Measurements from ENCODE around the gene MMP11. TPM values are rescaled to one million over a fixed set of nuclear protein-coding genes. Genes with fewer than 3 reads are reported as not detected.

MMP11 gene
- total and polyA plus RNA-seq, 2 experiments from 2014 or later = 5.3 to 17.4 TPM

DNA sequence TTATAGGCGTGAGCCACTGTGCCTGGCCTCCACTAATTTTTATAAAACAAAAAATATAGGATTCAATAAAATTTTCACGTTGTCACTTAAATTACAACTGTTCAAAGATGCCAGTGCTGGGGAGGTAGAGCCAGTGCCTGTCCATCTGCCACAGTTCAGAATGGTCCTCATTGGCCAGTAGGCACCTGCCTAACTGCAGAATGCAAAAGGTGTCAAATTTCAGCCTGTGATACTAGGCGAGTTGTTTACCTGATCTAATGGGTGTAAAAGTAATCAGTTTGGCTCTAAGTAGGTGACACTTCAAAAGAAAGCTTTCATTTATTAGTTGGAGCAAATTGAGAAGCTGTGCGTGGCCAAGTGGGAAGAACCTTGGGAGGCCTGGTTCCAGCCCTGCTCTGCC, 16.5 kb downstream of the MMP11 start:
- DNase-seq (ENCODE audit: low spot score) (peak; percentile 58), ATAC-seq (peak; percentile 20)
- Histone ChIP-seq H3K36me3 (ENCODE audit: insufficient read depth) (peaks cover 3% of the 10 kb centered on the region; the same call in 1 of the 2 replicates), H3K4me3 (no peak overlapping the region; the same call in 1 of the 2 replicates), H3K27ac (ENCODE audit: low read depth) (no peak overlapping the region), H3K9me2 (ENCODE audit: insufficient read depth) (no peaks in the 10 kb centered on the region), H3K4me2 (peak overlapping the region; percentile 97), H3K79me2 (replicated peaks; ENCODE audit: insufficient read depth) (peaks cover 58% of the 10 kb centered on the region), H2AFZ (no peak overlapping the region), H4K20me1 (replicated peaks; ENCODE audit: insufficient read depth) (peaks cover 34% of the 10 kb centered on the region), H3K27me3 (ENCODE audit: insufficient read depth) (no peaks in the 10 kb centered on the region), H3K4me1 (ENCODE audit: insufficient read depth) (peaks cover 27% of the 10 kb centered on the region), H3F3A (replicated peaks; ENCODE audit: low read depth) (0 out of 2 replicates have a peak, but pooled peaks cover 15% of the 10 kb centered on the region)
- Mint-ChIP-seq H3K27ac (no peak overlapping the region), H3K4me3 (peak overlapping the region; percentile 18), H3K36me3 (ENCODE audit: low read depth) (peaks cover 30% of the 10 kb centered on the region), H3K9me3 (no peaks in the 10 kb centered on the region), H3K4me1 (peaks cover 26% of the 10 kb centered on the region), H3K27me3 (ENCODE audit: insufficient read depth, low read depth, poor library complexity) (peaks cover 6% of the 10 kb centered on the region)
- TF ChIP-seq ETS1 (IDR thresholded peaks at IDR 0.05) (no peak), ZNF114 (CRISPR knock-in tag; IDR thresholded peaks at IDR 0.05) (no peak), ZNF331 (CRISPR knock-in tag; IDR thresholded peaks at IDR 0.05; ENCODE audit: low read depth) (no peak), CREB1 (CRISPR knock-in tag; IDR thresholded peaks at IDR 0.05; ENCODE audit: low read depth) (no peak), POLR2AphosphoS5 (IDR thresholded peaks at IDR 0.05; ENCODE audit: low read depth) (no peak)

DNA sequence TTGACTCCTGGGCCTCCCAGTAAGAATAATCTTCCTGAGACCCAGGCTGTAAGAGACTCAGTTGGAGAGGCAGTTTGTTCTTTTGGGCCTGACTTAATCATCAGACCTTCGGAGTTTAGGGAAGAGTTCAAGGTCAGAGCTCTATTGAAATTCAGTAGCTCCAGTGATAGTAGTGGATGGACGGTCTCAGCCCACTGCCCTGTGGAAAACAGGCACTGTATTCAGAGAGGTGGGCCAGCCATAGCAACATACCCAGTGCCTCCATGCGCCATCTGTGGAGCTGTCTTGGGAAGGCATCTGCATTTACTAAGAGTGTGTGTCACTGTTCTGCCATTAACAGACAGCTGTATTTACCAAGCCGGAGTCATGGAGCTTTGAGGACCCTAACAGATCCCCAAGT, 17.0 kb downstream of the MMP11 start:
- no peak for DNase-seq (ENCODE audit: low spot score)
- Histone ChIP-seq H3K9me2 (ENCODE audit: insufficient read depth) (no peaks in the 10 kb centered on the region), H3K27ac (ENCODE audit: low read depth) (no peak overlapping the region), H3K36me3 (ENCODE audit: insufficient read depth) (peaks cover 7% of the 10 kb centered on the region; the same call in 1 of the 2 replicates), H3K27me3 (ENCODE audit: insufficient read depth) (no peaks in the 10 kb centered on the region), H3K4me2 (peak overlapping the region; percentile 97), H3K4me3 (no peak overlapping the region), H4K20me1 (replicated peaks; ENCODE audit: insufficient read depth) (peaks cover 34% of the 10 kb centered on the region), H2AFZ (no peak overlapping the region), H3K79me2 (replicated peaks; ENCODE audit: insufficient read depth) (peaks cover 63% of the 10 kb centered on the region), H3F3A (replicated peaks; ENCODE audit: low read depth) (0 out of 2 replicates have a peak, but pooled peaks cover 17% of the 10 kb centered on the region), H3K4me1 (ENCODE audit: insufficient read depth) (peaks cover 27% of the 10 kb centered on the region)
- peak; percentile 13 for ATAC-seq
- Mint-ChIP-seq H3K9me3 (no peaks in the 10 kb centered on the region), H3K27ac (no peak overlapping the region), H3K4me3 (peak overlapping the region; percentile 18), H3K27me3 (ENCODE audit: insufficient read depth, low read depth, poor library complexity) (peaks cover 6% of the 10 kb centered on the region), H3K4me1 (peaks cover 26% of the 10 kb centered on the region), H3K36me3 (ENCODE audit: low read depth) (peaks cover 35% of the 10 kb centered on the region)
- TF ChIP-seq STAT1 (IDR thresholded peaks at IDR 0.05; ENCODE audit: unreplicated experiment) = no peak
- TF ChIP-seq, protein P1, sequence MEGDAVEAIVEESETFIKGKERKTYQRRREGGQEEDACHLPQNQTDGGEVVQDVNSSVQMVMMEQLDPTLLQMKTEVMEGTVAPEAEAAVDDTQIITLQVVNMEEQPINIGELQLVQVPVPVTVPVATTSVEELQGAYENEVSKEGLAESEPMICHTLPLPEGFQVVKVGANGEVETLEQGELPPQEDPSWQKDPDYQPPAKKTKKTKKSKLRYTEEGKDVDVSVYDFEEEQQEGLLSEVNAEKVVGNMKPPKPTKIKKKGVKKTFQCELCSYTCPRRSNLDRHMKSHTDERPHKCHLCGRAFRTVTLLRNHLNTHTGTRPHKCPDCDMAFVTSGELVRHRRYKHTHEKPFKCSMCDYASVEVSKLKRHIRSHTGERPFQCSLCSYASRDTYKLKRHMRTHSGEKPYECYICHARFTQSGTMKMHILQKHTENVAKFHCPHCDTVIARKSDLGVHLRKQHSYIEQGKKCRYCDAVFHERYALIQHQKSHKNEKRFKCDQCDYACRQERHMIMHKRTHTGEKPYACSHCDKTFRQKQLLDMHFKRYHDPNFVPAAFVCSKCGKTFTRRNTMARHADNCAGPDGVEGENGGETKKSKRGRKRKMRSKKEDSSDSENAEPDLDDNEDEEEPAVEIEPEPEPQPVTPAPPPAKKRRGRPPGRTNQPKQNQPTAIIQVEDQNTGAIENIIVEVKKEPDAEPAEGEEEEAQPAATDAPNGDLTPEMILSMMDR (conservative IDR thresholded peaks at IDR 0.05; ENCODE audit: low read depth in 2 of 2) = peak; percentile 13 to 34; a peak in 2 of 4 replicates
- TF ChIP-seq ZNF331 (CRISPR knock-in tag; IDR thresholded peaks at IDR 0.05; ENCODE audit: low read depth) = no peak
- TF ChIP-seq, protein P2, sequence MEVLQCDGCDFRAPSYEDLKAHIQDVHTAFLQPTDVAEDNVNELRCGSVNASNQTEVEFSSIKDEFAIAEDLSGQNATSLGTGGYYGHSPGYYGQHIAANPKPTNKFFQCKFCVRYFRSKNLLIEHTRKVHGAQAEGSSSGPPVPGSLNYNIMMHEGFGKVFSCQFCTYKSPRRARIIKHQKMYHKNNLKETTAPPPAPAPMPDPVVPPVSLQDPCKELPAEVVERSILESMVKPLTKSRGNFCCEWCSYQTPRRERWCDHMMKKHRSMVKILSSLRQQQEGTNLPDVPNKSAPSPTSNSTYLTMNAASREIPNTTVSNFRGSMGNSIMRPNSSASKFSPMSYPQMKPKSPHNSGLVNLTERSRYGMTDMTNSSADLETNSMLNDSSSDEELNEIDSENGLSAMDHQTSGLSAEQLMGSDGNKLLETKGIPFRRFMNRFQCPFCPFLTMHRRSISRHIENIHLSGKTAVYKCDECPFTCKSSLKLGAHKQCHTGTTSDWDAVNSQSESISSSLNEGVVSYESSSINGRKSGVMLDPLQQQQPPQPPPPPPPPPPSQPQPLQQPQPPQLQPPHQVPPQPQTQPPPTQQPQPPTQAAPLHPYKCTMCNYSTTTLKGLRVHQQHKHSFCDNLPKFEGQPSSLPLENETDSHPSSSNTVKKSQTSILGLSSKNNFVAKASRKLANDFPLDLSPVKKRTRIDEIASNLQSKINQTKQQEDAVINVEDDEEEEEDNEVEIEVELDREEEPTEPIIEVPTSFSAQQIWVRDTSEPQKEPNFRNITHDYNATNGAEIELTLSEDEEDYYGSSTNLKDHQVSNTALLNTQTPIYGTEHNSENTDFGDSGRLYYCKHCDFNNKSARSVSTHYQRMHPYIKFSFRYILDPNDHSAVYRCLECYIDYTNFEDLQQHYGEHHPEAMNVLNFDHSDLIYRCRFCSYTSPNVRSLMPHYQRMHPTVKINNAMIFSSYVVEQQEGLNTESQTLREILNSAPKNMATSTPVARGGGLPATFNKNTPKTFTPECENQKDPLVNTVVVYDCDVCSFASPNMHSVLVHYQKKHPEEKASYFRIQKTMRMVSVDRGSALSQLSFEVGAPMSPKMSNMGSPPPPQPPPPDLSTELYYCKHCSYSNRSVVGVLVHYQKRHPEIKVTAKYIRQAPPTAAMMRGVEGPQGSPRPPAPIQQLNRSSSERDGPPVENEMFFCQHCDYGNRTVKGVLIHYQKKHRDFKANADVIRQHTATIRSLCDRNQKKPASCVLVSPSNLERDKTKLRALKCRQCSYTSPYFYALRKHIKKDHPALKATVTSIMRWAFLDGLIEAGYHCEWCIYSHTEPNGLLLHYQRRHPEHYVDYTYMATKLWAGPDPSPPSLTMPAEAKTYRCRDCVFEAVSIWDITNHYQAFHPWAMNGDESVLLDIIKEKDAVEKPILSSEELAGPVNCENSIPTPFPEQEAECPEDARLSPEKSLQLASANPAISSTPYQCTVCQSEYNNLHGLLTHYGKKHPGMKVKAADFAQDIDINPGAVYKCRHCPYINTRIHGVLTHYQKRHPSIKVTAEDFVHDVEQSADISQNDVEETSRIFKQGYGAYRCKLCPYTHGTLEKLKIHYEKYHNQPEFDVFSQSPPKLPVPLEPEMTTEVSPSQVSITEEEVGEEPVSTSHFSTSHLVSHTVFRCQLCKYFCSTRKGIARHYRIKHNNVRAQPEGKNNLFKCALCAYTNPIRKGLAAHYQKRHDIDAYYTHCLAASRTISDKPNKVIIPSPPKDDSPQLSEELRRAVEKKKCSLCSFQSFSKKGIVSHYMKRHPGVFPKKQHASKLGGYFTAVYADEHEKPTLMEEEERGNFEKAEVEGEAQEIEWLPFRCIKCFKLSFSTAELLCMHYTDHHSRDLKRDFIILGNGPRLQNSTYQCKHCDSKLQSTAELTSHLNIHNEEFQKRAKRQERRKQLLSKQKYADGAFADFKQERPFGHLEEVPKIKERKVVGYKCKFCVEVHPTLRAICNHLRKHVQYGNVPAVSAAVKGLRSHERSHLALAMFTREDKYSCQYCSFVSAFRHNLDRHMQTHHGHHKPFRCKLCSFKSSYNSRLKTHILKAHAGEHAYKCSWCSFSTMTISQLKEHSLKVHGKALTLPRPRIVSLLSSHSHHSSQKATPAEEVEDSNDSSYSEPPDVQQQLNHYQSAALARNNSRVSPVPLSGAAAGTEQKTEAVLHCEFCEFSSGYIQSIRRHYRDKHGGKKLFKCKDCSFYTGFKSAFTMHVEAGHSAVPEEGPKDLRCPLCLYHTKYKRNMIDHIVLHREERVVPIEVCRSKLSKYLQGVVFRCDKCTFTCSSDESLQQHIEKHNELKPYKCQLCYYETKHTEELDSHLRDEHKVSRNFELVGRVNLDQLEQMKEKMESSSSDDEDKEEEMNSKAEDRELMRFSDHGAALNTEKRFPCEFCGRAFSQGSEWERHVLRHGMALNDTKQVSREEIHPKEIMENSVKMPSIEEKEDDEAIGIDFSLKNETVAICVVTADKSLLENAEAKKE (CRISPR knock-in tag; IDR thresholded peaks at IDR 0.05) = no peak
